Endometrium (tissue), 2 donors: ENCODE results near the gene RREB1.

Source experiments
- FAIRE-seq: peaks from 2 replicates; lab custom pipeline; 2012; peaks lifted over from hg19 to GRCh38; lab: Jason Lieb, UNC
- donor health status: control.
- donor health status: control.

Gene RREB1

DNA sequence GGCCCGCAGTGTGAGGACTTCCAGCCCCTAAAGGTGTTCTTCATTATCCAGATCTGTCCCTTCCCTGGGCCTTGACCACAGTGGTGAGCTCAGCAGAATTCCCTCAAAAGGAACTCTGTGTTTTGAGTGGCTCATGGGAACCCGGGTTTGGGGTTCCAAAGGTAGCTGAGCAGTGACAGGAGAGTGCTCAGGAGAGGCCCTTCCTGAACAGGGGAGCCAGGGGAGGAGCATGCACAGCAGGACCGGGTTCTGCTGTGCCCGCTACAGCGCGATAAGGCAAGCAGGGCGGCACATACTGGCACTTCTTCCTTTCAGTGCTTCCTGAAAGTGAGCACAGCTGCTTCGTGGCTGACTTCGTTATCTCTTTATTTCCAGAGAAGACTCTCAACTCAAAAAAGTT lies 117.0 kb downstream of the RREB1 start:
- no peak for FAIRE-seq

DNA sequence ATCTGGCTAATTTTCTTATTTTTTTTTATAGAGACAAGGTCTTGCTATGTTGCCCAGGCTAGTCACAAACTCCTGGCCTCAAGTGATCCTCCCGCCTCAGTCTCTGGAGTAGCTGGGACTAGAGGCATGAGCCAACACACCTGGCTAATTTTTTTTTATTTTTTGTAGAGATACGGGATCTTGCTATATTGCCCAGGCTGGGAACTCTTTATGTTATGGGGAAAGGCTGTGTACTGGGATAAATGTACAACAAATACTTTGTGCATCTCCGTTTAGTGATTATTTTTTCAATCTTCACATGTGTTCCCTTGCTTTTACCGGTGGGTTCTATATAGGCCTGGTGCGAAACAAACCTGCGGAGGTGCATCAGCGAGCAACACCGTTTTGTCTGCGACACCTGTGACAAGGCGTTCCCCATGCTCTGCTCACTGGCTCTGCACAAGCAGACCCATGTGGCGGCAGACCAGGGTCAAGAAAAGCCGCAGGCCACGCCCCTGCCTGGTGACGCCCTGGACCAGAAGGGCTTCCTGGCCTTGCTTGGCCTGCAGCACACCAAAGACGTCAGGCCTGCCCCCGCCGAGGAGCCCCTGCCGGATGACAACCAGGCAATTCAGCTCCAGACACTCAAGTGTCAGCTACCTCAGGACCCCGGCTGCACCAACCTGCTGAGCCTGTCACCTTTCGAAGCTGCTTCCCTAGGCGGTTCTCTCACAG lies 121.1 kb downstream of the RREB1 start:
- no peak for FAIRE-seq

DNA sequence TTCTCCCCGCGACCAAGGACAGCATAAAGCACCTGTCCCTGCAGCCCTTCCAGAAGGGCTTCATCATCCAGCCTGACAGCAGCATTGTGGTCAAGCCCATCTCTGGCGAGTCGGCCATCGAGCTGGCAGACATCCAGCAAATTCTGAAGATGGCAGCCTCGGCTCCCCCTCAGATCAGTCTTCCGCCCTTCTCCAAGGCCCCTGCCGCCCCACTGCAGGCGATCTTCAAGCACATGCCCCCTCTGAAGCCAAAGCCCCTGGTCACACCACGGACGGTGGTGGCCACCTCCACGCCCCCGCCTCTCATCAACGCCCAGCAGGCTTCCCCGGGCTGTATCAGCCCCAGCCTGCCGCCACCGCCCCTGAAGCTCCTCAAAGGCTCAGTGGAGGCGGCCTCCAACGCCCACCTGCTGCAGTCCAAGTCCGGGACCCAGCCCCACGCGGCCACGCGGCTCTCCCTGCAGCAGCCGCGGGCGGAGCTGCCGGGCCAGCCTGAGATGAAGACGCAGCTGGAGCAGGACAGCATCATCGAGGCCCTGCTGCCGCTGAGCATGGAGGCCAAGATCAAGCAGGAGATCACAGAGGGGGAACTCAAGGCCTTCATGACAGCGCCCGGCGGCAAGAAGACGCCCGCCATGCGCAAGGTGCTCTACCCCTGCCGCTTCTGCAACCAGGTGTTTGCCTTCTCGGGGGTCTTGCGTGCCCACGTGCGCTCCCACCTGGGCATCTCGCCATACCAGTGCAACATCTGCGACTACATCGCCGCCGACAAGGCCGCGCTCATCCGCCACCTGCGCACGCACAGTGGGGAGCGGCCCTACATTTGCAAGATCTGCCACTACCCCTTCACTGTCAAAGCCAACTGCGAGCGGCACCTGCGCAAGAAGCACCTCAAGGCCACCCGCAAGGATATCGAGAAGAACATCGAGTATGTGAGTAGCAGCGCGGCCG lies 121.9 kb downstream of the RREB1 start:
- no peak for FAIRE-seq

DNA sequence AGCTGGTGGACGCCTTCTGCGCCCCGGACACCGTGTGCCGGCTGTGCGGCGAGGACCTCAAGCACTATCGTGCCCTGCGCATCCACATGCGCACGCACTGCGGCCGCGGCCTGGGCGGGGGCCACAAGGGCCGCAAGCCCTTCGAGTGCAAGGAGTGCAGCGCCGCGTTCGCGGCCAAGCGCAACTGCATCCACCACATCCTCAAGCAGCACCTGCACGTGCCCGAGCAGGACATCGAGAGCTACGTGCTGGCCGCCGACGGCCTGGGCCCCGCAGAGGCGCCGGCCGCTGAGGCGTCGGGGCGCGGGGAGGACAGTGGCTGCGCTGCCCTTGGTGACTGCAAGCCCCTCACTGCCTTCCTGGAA lies 122.5 kb downstream of the RREB1 start:
- no peak for FAIRE-seq

DNA sequence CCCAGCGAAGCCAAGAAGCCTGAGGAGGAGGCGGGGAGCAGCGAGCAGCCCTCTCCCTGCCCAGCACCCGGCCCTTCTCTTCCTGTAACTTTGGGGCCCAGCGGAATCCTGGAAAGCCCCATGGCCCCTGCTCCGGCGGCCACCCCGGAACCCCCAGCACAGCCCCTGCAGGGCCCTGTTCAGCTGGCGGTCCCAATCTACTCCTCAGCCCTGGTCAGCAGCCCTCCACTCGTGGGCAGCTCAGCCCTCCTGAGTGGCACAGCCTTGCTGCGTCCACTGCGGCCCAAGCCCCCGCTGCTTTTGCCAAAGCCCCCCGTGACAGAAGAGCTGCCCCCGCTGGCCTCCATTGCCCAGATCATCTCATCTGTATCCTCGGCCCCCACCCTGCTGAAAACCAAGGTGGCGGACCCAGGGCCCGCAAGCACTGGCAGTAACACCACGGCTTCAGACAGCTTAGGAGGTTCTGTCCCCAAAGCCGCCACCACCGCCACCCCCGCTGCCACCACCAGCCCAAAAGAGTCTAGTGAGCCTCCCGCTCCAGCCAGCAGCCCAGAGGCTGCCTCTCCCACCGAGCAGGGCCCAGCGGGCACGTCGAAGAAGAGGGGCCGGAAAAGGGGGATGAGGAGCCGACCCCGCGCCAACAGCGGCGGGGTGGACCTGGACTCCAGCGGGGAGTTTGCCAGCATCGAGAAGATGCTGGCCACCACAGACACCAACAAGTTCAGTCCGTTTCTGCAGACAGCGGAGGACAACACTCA lies 123.4 kb downstream of the RREB1 start:
- no peak for FAIRE-seq

DNA sequence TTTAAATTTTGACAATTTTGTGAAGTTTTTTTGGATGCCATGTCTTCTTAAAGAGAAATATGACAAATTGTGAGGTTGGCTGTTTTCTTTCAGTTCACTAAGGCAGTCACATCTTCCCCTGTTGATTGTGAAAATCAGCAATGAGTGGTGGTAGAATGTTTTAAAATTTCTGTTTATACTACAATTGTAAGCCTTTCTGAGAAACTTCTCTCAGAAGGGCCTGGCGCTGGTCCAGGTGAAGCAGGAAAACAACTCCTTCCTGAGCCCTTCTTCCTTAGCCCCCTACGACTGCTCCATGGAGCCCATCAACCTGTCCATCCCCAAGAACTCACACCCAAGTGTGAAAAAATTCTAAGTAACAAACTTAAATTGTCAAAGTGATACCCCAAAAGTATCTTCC lies 124.6 kb downstream of the RREB1 start:
- no peak for FAIRE-seq

DNA sequence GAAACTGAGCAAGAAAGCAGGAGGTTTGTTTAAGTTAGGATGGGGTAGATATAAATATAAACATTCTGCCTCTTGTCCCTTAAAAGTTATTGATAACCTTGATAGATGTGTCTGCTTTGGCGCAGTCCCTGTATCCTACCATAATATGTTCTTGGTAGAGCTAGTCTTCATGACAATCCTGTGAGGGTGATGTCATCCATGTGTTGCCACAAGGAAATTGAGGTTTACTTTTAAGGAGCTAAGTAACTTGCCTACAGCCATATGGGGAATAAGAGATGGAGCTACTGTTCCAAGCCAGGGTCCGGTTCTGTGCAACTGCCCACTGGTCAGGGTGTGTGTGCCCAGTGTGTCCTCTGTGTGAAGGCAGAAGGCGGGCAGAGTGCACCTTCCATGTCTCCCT lies 126.8 kb downstream of the RREB1 start:
- FAIRE-seq = no peak

DNA sequence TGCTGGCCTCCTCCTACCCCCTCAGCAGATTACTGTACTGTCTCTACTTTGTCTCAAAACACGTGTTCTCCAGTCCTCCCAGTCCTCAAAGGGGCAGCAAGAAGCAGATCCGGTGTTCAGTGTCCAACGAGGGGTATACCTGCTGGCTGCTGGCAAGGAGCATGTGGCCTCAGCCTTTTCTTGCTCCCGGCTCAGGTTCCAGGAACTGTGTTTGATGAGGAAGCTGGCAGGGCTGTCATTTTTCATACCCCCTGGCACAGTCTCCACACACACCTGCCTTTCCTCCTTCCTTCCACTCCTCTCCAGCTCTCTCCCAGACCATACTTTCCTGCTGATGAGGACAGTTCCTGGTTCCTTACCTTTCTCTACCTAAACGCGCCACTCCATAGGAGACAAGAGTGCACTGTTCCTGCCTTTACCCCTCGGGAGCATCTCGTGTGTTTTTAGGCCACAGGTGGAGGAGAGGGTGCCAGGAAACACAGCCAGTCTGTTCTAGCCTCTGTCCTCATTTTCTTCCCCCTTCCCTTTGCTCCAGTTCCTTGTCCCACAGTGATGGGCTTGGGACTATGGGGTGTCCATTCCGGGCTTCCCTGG lies 128.0 kb downstream of the RREB1 start:
- no peak for FAIRE-seq

DNA sequence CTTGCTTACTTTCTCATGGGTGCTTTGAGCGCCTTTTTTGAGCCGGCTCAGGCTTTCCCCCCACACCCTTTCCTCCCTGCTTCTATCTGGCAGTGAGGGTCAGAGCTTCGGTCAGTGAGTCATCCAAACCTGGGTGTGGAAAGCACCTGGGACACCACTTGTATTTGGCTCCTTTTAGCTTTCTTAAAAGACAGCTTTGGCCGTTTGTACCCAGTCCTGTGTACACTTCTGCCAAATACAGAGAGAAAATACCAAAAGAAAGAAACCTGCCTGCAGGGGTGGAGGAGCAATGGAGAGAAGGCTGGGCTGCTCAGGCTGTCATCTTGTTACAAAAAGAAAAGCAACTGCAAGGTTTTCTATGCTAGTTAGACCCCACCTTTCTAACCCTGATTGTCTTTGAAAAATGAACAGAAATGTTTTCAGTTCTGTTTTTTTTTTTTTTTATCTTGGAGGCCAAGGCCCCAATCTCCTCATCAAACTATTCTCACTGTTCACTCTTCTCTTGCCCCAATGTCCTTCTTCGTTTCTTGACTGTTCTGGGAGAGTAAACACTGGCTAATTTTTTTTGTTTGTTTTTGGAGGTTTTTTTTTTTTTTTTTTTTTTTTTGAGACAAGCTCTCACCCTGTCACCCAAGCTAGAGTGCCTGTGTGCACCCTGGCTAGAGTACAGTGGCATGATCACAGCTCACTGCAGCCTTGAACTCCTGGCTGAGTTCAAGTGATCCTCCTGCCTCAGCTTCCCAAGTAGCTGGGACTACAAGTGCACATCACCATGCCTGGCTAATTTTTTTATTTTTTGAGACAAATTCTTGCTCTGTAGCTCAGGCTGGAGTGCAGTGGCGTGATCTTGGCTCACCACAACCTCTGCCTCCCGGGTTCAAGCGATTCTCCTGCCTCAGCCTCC lies 128.8 kb downstream of the RREB1 start:
- FAIRE-seq = no peak

DNA sequence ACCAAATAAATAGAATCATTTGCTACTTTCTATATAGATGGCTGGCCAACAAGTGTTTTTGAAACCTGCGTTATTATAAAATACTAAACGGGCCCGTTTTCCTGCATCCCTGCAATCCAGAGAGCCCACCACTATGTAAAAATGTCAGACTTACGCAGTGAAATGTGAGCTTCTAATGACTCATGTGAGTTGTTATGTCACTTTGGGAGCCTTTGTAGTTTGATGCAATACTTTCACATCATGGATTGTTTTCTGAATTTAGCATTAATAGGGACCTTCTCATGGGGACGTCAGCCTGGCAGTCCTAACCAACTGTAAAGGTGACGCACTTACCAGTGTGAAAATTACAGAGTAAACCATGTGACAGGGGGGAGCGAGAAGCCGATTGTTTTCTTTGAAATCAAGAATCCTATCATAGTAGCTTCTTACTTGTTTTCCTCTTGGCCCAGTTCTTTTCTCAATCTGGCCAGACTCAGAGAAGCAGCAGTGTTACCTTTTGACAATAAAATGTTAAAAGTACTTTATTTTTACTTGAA lies 130.0 kb downstream of the RREB1 start:
- FAIRE-seq = no peak

DNA sequence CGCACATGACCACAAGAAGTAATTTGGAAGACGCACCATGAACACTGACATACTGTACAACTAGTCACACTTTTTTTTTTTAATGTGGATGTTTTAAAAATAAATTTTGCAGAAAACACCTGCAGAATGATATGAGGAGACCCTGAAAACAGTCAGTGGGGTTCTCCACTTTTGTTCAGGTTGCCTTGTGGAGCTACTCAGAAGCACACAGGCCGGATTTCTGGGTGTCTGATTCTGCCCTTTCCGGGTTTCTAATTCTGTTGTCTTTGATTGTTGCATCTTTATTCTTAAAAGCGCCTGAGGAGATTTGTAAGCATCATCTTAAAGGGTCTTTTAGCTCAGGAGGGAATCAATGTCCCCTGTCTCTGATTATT lies 130.8 kb downstream of the RREB1 start:
- FAIRE-seq = no peak

DNA sequence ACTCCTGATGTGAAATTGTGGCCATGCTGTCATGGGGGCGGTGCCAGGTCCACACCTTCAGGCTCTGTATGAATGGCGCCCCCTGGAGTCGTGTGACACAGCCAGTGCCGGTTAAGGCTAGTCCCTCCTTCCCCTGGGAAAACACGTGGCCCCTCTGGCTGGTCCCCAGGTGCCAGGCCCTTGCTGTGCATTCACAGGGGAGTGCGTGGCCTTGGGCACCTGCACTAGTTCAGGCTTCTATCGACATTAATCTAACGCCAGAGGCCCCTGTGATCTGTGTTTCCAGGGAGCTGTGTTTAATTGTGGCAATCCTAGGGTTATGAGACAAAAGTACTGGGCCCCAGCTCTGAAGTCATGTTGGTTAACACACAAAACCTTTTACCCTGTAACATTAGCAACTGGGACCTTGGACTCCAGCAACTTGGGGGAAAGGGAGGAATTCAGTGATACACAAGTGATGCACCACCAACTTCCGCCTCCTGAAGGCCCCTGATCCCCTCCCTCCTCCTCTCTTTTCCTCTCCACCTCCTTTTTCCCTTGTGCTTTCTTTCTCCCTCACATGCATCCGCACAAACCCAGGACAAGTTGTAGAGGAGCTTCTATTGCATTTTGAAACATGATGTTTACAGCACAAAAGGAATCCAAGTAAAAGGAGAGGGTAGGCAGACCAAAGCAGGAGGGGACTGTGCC lies 131.3 kb downstream of the RREB1 start:
- FAIRE-seq = no peak

DNA sequence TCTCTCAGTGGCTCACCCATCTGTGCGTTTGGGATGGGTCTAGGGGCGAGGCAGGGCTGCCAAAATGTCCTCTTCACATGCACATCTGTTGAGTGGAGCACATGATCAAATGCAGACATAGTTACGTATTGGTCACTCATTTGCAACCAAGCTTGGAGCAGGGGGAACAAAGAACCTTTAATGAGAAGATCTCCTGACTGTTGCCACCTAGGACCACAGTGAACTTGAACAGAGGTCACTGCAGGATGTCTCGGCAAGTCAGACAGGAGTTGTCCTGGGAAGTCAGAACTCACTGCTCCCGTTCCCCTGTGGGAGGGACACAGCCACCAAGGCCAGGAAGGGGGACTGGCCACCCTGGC lies 131.8 kb downstream of the RREB1 start:
- no peak for FAIRE-seq

DNA sequence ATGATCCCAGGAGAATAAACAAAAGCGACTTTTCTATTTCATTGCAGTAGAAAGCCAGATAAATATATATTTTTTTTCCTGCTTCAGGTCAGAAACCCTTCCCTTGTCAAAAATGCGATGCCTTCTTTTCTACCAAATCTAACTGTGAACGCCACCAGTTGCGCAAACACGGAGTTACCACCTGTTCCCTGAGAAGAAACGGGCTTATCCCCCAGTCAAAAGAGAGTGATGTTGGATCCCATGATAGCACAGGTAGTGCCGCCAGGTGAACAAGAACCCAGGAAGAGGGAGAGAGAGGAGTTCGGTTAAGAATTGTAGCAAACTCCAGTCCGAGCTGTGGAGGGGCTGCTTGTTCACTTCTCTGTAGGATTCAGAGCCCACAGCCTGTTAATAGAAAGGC lies 132.6 kb downstream of the RREB1 start:
- FAIRE-seq = no peak

DNA sequence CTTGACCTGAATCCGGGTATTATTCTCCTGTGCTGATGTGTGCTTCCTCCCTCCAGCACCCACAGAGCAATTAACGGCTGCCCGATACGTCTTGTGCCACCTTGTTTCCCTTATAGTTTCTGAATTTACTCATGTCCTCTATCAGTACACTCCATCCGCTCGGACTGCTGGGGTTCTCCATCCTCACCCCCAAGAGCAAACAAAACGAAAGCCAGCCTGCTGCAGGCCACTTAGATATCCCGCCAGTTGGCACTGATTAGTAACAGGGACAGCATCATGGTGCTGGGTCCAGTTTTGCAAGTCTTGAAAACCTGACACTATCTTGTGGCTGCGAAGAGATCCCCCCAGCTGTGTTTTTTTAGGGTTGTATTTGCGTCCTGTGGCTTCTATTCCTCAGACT lies 133.4 kb downstream of the RREB1 start:
- no peak for FAIRE-seq

DNA sequence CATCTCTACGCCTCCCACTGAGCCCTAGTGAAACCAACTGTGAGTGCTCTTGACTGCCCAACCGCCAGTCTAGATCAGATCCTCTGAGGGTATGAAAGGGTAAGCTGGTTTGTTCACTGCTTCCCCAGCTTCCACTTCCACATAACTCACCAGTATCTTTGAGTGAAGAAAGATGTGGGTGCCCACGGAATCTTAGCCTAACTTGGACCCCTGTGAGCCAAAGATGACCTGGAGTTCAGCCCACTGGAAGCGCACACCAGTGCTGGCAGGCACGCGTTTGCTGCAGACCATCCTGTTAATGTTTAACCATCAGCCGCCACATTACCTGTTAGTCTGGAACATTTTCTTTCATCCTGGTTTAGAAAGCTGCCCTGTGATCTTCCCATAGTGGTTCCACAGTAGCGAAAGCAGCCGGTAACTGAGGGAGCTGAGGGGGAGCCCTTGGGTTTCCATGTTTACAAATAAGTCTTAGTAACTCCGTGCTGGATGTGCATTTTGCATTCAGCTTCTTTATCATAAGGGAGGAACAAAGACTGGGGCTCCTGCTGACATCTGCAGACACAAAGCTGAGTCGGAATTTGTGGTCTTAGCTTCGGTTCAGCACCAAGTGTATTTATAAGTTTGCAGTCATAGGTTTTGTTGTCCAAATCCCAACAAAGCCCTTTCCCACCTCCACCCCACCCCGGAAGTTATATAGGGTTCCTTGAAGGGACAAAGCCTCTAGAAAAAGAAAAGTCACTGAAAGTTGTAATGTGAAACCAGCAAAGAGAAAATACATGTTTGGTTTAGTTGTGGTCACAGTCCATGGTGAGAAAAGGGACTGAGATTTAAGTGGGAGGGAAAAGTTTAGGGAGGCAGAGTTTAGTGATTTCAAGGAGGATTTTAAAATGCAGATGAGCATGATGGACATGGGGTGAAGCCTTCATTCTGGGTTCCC lies 134.2 kb downstream of the RREB1 start:
- FAIRE-seq = no peak

DNA sequence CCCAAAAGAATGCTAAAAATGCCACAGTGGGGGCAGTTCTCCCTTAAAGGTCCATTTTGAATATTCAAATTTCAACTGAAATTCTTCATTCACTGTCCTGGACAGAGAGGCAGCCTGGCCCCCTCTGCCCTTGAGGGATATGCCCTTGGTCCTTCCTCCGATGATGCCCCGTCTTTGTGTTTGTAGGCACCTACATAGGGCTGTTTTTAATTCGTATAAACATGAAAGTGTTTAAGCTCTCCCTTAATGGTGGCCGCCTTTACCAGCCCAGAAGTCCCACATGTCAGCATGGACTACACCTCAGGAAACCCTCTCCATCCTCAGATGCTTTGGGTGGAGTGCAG lies 135.0 kb downstream of the RREB1 start:
- no peak for FAIRE-seq

DNA sequence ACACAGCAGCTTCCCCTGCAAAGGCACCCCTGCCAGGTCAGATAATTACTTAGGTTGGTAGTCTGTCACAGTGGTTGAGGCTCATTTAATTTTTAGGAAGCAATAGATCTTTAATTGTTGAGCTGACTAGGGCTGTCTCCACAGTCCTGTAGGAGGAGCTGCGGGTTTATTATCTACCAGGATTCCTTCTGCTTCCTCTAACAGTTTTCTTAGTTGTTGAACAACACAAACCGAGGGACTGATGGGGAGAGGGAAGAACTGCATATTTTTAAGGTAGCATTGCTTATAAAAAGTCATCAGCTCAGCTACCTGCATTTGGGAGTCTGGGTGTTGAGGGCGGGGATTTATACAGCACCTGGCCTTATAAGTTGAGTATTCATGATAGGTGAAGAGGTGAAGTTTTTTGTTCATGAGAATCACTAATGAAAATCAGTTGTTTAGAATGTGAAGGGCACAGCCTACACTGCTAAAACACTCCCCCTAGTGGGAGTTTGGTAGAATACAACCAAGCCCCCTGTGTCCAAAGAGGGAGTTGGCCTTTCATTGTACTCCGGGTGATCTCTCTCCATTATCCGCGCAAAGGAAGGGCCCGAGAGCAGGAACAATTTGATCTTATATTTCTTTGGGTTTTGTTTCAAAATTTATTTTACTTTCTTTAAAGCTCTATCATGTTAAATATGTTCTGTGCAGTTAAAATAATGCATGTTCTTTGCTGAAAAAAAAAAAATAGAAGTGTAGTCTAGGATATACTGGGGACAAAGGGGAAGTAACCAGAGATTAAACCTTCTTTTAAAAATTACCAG lies 135.6 kb downstream of the RREB1 start:
- no peak for FAIRE-seq
